HPDE6-E6E7 (cell line): Measurements from ENCODE around the gene SCML1.

ENCODE experiments used
- DNase-seq: peaks from one replicate; pipeline ENCODE4 v3.0.0; 2011; ENCODE audit warnings: missing footprints; ENCODE audit errors: extremely low spot score

Gene SCML1, protein sequence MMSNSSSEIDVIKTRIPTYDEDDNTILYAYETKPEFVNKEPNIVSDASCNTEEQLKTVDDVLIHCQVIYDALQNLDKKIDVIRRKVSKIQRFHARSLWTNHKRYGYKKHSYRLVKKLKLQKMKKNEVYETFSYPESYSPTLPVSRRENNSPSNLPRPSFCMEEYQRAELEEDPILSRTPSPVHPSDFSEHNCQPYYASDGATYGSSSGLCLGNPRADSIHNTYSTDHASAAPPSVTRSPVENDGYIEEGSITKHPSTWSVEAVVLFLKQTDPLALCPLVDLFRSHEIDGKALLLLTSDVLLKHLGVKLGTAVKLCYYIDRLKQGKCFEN

DNA sequence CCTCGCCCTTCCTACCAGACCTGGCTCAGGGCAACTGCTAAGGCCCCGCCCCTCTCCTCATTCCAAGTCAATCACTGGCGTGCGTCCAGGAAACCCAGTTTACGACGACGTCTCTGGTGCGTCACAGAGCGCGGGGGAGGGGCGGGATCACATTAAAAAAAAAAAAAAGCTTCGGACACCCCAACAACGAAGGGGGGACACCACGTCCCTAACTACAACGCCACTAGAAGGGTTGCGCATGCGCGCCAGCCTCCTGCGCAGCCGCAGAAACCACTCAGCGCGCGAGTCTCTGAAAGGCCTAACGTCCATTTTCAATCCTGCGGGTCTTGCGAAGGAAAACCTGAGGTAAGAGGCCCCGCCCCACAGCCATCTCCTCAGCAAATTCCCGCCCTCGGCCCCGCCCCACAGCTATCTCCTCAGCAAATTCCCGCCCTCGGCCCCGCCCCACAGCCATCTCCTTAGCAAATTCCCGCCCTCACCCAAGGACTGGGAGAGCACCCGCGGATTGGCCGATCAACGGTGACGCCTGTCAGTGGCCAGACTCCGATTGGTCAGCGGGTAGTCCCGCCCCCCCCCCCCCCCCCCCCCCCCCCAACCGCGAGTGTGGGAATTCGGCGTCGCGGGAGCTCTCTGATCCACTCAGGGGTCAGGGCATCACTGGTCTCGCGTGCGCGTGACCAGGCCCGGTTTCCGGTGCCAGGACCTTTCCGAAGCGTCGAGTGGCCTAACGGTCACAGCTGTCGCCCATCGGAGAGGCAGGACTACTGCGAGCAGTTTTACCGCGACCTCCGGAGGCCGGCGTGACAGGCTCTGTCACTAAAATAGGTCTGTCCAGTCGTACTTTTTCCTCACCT is at the start of gene SCML1:
Gene SCML1 (plus strand): TSS at position 638 of the 854 bp plus-strand sequence. CDS start 6,694 bp downstream, outside the sequence.
- peak; percentile 69 for DNase-seq

DNA sequence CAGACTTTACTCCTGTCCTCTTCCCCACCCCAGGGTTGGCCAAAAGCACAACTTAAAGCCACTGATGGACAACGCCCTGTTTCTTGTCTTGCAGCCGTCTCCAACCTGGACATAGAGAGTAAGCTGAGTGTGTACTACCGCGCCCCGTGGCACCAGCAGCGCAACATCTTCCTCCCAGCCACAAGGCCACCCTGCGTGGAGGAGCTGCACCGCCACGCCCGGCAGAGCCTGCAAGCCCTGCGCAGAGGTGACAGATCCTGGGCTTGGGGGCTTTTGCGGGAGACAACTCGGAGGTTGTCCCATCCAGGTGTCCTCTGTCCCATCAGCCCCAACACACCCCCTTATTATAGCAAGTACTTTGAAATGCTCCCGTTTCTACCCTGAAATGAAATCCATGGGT is 49.6 kb upstream of the SCML1 start:
- no peak for DNase-seq

DNA sequence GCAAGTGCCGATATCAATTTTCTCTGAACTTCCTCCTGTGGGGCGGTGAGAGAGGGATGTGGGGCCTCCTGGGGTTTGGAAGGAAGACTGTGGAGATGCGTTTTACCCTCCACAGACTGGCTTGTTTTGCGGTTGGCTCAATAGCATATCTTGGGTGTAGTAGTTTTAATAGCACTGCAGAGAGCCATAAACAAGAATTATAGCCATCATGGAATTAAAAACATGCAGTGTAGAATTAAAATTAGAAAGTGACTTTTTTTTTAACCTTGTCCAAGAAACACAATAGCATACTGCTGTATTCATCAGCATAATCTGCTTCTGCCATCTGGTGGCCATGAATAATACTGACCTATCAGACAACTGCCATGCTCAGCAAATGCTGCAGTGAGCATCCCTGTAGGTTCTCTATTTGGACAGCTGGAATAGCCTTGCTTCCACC is 47.3 kb upstream of the SCML1 start:
- DNase-seq, result peak; percentile 29

DNA sequence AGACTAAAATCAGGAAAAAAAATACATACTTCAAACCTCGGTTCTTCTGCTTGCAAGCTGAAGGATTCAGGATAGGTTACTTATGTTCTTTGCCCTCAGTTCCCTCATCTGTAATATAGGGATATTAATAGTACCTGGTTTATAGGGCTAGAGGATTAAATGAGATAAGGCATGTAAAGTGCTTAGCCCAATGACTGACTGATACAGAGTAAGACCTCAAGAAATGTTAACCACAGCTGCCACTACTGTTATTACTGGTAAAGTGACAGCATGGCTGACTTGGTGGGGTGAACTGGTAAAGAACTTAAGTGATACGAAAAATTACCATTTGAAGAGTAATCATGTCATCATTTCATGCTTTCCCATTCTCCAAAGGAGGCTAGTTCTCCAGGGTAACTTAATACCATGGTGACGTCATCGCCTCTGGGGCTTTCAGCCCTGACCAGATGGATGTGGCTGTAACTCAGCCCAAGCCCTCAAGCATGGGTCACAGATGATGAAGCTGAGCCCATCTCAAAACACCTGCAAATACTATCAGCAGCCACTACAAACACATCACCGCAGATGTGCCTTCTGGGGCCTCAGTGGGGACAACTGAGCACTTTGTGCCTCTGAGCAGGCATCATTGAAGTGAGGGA is 44.5 kb upstream of the SCML1 start:
- no peak for DNase-seq

DNA sequence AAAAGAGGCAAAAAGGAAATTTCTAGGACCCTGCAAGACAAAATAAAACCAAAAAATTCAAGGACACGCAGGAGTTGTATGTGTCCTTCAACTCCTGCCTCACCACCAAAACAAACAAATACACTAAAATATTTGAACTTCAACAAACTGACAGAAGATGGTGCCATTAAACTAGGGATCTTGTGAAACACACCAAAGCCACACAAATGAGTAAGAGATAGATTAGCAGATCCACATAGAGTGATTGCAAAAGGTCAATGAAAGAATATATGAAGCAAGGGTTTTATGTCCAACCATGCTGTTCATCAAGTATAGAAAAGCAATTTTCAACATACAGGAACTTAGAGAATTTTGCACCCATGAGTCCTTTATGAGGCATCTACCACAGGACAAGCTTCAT is 40.1 kb upstream of the SCML1 start:
- DNase-seq, result no peak

DNA sequence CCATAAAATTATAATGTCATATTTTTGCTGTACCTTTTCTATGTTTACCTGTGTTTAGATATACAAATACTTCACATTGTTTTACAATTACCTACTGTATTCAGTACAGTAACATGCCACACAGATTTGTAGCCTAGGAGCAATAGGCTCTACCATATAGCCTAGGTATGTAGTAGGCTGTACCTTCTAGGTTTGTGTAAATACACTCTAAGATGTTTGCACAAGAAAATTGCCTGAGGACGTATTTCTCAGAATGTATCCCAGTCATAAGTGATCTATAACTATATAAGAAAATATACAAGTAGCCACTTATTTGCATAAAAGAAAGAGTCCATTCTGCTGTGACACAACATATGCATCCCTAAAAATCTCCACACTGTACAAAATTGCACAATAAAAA is 36.3 kb upstream of the SCML1 start:
- DNase-seq, result no peak

DNA sequence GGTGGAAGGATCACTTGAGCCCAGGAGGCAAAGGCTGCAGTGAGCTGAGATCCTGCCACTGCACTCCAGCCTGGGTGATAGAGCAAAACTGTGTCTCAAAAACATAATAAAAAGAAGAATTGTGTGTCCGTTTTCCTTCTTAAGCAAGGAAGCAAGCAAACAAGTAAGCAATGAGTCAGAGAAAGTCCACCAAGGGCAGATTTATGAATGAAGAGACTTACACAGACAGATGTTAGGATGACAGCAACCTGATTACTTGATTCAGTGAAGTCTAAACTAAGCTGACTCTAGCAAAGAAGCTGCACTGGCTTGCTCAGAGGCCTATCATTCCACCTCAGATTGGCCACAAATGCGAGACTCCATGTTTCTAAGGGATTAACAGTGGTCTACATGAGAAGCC is 34.1 kb upstream of the SCML1 start:
- no peak for DNase-seq

- no peak for DNase-seq
Observed at GRCh38 chrX:17705211-17705610, 32.1 kb upstream of the SCML1 start.

DNA sequence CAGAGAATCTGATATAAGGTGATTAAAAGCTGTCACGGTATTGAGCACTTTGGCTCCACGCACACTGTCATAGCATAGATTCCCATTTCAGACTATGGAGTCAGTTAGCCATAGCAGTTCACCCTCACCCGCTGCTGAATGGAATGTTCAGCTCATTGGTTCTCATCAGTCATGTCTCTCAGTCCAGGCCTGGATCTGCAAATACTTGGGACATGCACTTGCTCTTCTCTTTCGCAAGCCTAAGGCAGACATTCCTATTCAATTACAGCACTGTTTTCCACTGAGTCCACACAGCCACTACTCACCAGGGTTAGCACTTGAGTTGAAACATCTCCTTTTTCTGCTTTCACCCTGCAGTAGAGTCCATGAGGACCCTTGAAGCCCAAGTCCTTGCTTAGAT is 30.6 kb upstream of the SCML1 start:
- peak; percentile 5 for DNase-seq

- no peak for DNase-seq
Observed at GRCh38 chrX:17707731-17708130, 29.6 kb upstream of the SCML1 start.

DNA sequence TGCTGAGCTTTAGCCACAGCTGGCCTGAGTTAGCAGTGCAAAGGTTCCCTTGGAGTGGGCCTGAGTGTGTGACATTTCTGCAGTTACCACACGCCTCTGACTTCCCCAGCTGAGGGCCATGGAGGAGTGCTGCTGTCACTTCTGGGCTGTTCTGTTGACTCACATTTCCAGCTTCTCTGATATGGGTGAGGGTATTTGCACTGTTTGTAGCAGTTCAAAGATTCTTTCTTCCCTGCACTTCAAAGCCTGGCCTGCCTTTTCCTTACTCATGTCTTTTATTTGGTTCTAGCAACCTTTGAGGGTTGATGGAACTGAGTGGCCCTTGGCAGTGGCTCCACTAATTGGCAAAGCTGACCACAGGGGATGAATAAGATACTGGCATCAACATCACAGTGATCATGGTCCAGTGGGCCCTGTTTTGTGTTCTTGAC is 26.4 kb upstream of the SCML1 start:
- DNase-seq, result no peak

GRCh38 chrX:17713288-17713687 is 24.0 kb upstream of the SCML1 start:
- no peak for DNase-seq

- DNase-seq, result no peak
Observed at GRCh38 chrX:17718649-17719165, 18.6 kb upstream of the SCML1 start.

- DNase-seq, result no peak
Observed at GRCh38 chrX:17719711-17720110, 17.6 kb upstream of the SCML1 start.

- no peak for DNase-seq
Observed at GRCh38 chrX:17721715-17722114, 15.6 kb upstream of the SCML1 start.

DNA sequence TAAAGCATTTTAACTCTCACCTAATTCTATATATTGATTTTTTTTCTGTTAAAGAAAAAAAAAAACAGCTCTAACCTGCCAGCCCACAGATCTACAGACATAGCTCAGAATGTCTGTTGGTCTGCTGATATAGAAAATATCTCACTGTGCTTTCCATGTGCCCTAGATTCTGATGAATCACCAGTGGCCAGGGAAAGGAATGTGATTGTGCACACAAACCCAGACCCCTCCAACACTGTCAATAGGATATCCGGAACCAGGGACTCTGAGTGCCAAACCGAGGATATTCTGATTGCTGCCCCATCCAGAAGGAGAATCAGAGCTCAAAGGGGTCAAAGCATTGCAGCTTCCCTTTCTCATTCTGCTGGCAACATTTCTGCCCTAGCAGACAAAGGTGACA is 12.1 kb upstream of the SCML1 start:
- no peak for DNase-seq

GRCh38 chrX:17732138-17732783 is 5.0 kb upstream of the SCML1 start:
- DNase-seq, result no peak

- no peak for DNase-seq
Observed at GRCh38 chrX:17735406-17735805, 1.9 kb upstream of the SCML1 start.

DNA sequence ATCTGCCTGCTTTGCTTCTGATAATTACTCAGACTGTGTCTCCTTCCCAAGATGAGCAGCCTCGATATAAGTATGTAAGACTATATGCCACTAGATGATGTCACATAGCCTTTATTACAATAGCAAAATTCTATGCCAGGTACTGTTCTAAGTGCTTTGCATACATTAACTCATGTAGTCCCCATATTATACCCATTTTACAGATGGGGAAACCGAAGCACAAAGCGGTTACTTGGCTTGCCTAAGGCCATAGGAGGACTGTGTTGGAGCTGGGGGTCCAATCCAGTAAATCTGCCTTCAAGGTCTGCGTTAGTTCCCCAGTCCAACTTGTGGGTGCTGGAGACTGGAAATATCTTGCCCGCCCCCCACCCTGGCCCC is 826 bp upstream of the SCML1 start:
- no peak for DNase-seq

DNA sequence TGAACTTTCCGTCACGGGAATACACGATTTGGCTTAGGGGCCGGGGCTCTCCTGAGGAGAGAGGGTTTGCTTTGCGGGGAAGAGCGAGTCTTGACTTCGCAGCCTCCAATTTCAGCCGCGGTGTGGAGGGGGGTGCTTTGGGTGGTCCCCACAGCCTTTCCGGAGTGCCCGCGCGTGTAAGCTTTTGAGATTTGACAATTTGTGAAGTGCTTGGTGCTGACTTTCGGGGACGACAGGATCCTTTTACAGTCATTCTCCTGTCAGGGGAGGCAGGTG is 355 bp downstream of the SCML1 start:
- no peak for DNase-seq

- no peak for DNase-seq
Observed at GRCh38 chrX:17737986-17738713, 857 bp downstream of the SCML1 start.
